K562 (cell line): ENCODE data around the gene MSL2. TPM values are rescaled to one million over a fixed set of nuclear protein-coding genes. Genes with fewer than 3 reads are reported as not detected.
"Not testable (repeated sequence)": the region's sequence is repeated elsewhere in the genome, so short reads cannot be mapped to it uniquely, and the experiment has no call there.

Source experiments
- ATAC-seq: fragments of 200-7000 bp; cut with Tn5 transposase; 3 replicates; pipeline ENCODE4 v1.9.1; 2020; ENCODE audit warnings: moderate library complexity
- BruUV-seq: library from RNA; stranded (reverse); fragments of 400-500 nt; replicated peaks from 2 replicates; lab custom pipeline; 2021; lab: Mats Ljungman, UMichigan
- CTCF ChIA-PET: fragments of 300-600 bp; formaldehyde crosslinking; extraction: SDS; loops from one replicate; lab custom pipeline; 2021; ENCODE audit warnings: low intra/inter-chr PET ratio; lab: Yijun Ruan, JAX
- POLR2A ChIA-PET: fragments of 300-600, 350-650 bp; sonication (Branson Sonifier 250); formaldehyde crosslinking; extraction: SDS; loops from one replicate; lab custom pipeline; 2021; ENCODE audit warnings: antibody characterized with exemption, inconsistent platforms; lab: Yijun Ruan, JAX
- DNase-seq, 4 experiments: peaks; one replicate each; pipeline versions ENCODE4 v3.0.0 to v3.0.0-alpha.2; 2011 to 2018; ENCODE audit warnings: low spot score in 3 of 4, mixed read lengths in 3 of 4; ENCODE audit errors: extremely low read depth in 1 of 4
- FAIRE-seq: peaks from 2 replicates; lab custom pipeline; 2011; peaks lifted over from hg19 to GRCh38; lab: Jason Lieb, UNC
- H2AFZ ChIP-seq: 2 replicates; pipeline ENCODE4 v1.6.0; 2011; ENCODE audit warnings: low read depth, low read length, control low read depth, inconsistent platforms
- H3K27ac ChIP-seq: fragments of 200-600 bp; 3 replicates; pipeline ENCODE4 v1.8.0; 2011; ENCODE audit warnings: low read depth, mild to moderate bottlenecking, control low read depth, inconsistent platforms, low read length, moderate library complexity, mixed read lengths; ENCODE audit errors: extremely low read depth
- H3K27me3 ChIP-seq, 2 experiments: fragments of 300-600 bp in 1 of 2; 2 replicates in 1 of 2; 3 replicates in 1 of 2; pipeline versions ENCODE4 v1.6.0 to v1.8.0; 2011; ENCODE audit warnings: inconsistent platforms in 2 of 2, low read length in 2 of 2, mild to moderate bottlenecking in 1 of 2, mixed read lengths in 1 of 2, moderate library complexity in 1 of 2; ENCODE audit not compliant: control insufficient read depth in 2 of 2, insufficient read depth in 2 of 2
- H3K36me3 ChIP-seq: fragments of 300-600 bp; 3 replicates; pipeline ENCODE4 v1.8.0; 2011; ENCODE audit warnings: mild to moderate bottlenecking, low read length, inconsistent platforms; ENCODE audit not compliant: control insufficient read depth, insufficient read depth
- H3K4me1 ChIP-seq, 2 experiments: fragments of 200-600 bp in 1 of 2; replicated peaks in 1 of 2; 2 replicates in 1 of 2; 3 replicates in 1 of 2; pipeline versions ENCODE4 v1.5.1 to v1.8.0; 2011; ENCODE audit warnings: inconsistent platforms in 2 of 2, low read length in 2 of 2, mild to moderate bottlenecking in 1 of 2, mixed read lengths in 1 of 2, moderate library complexity in 1 of 2; ENCODE audit not compliant: control insufficient read depth in 2 of 2, insufficient read depth in 2 of 2
- H3K4me2 ChIP-seq: 2 replicates; pipeline ENCODE4 v1.6.1; 2011; ENCODE audit warnings: low read length, control low read depth, inconsistent platforms, mixed read lengths; ENCODE audit not compliant: insufficient read depth
- H3K4me3 ChIP-seq: fragments of 200-600 bp; sonication (generic), shearing (Covaris generic); 2 replicates; pipeline ENCODE4 v1.5.1; 2016; ENCODE audit warnings: control low read depth, inconsistent platforms
- H3K79me2 ChIP-seq: fragments of 200-600 bp; 3 replicates; pipeline ENCODE4 v1.8.0; 2011; ENCODE audit warnings: low read length, inconsistent platforms; ENCODE audit not compliant: control insufficient read depth, insufficient read depth
- H3K9ac ChIP-seq, 2 experiments: 2 replicates each; pipeline versions ENCODE4 v1.6.0 to v1.6.1; 2011; ENCODE audit warnings: low read depth in 2 of 2, low read length in 2 of 2, control low read depth in 1 of 2, inconsistent platforms in 1 of 2, mild to moderate bottlenecking in 1 of 2, mixed read lengths in 1 of 2; ENCODE audit not compliant: insufficient read depth in 1 of 2
- H3K9me1 ChIP-seq: one replicate; pipeline ENCODE4 v1.6.0; 2011; ENCODE audit warnings: inconsistent platforms, mild to moderate bottlenecking, low read length, moderate library complexity; ENCODE audit not compliant: control insufficient read depth, insufficient read depth
- H3K9me3 ChIP-seq: replicated peaks from 2 replicates; pipeline ENCODE4 v1.5.1; 2011; ENCODE audit warnings: low read depth, low read length, inconsistent platforms; ENCODE audit not compliant: control insufficient read depth, insufficient read depth
- H4K20me1 ChIP-seq: replicated peaks from 2 replicates; pipeline ENCODE4 v1.6.1; 2011; ENCODE audit warnings: low read length, inconsistent platforms, mixed read lengths; ENCODE audit not compliant: control insufficient read depth, insufficient read depth
- ARNT ChIP-seq, 2 experiments: fragments of 450-650 bp; IDR thresholded peaks; 2 replicates each; pipeline ENCODE4 v1.6.1; 2016; ENCODE audit warnings: mild to moderate bottlenecking in 1 of 2
- GABPB2 ChIP-seq: fragments of 250-450 bp; sonication (Bioruptor Pico); conservative IDR thresholded peaks from 2 replicates; pipeline ENCODE4 v1.5.1; 2021; ENCODE audit warnings: mild to moderate bottlenecking
- GTF2F1 ChIP-seq: IDR thresholded peaks from 2 replicates; pipeline ENCODE4 v1.6.1; 2011; ENCODE audit warnings: low read depth, low read length, improper control_type of control experiment
- HCFC1 ChIP-seq: IDR thresholded peaks from 2 replicates; pipeline ENCODE4 v1.6.1; 2012; ENCODE audit warnings: low read depth, low read length, improper control_type of control experiment
- HDAC6 ChIP-seq: IDR thresholded peaks from 2 replicates; pipeline ENCODE4 v1.6.1; 2012; ENCODE audit warnings: low read depth, mild to moderate bottlenecking, control low read depth, inconsistent platforms, low read length, moderate library complexity
- KAT2B ChIP-seq: IDR thresholded peaks from one replicate; pipeline ENCODE4 v1.6.1; 2012; ENCODE audit warnings: low read depth, mild to moderate bottlenecking, control low read depth, inconsistent platforms, low read length, moderate library complexity
- PHF20 ChIP-seq: fragments of 450-650 bp; IDR thresholded peaks from 2 replicates; pipeline ENCODE4 v1.6.1; 2018; ENCODE audit not compliant: partially characterized antibody
- PRMT5 ChIP-seq: sonication (generic); formaldehyde crosslinking; IDR thresholded peaks from 2 replicates; pipeline ENCODE4 v1.5.0; 2020; ENCODE audit warnings: missing genetic modification reagents
- STAT5B ChIP-seq: fragments of 250-450 bp; sonication (Bioruptor Pico); IDR thresholded peaks from 2 replicates; pipeline ENCODE4 v1.8.0; 2021; ENCODE audit warnings: mild to moderate bottlenecking, inconsistent platforms
- TCFL5 ChIP-seq: fragments of 250-450 bp; sonication (Bioruptor Pico); conservative IDR thresholded peaks from 2 replicates; pipeline ENCODE4 v1.6.1; 2021; ENCODE audit warnings: mild to moderate bottlenecking, moderate library complexity, matching md5 sums
- THAP7 ChIP-seq: fragments of 250-450 bp; sonication (Bioruptor Pico); IDR thresholded peaks from 2 replicates; pipeline ENCODE4 v1.5.0; 2021
- USF2 ChIP-seq: sonication (generic); formaldehyde crosslinking; IDR thresholded peaks from 2 replicates; pipeline ENCODE4 v1.5.0; 2020; ENCODE audit warnings: missing genetic modification reagents
- ZNF146 ChIP-seq: IDR thresholded peaks from one replicate; pipeline ENCODE4 v1.6.1; 2018; ENCODE audit warnings: missing compliant biosample characterization; ENCODE audit not compliant: unreplicated experiment
- ZNF395 ChIP-seq: fragments of 200-800 bp; sonication (Bioruptor generic); IDR thresholded peaks from 2 replicates; pipeline ENCODE4 v1.6.1; 2017; ENCODE audit warnings: missing genetic modification characterization, missing compliant biosample characterization
- ZNF584 ChIP-seq: fragments of 200-800 bp; sonication (Bioruptor generic); IDR thresholded peaks from 2 replicates; pipeline ENCODE4 v1.6.1; 2016; ENCODE audit warnings: low read depth, mild to moderate bottlenecking, missing genetic modification characterization, missing compliant biosample characterization
- WGBS: fragments of 100-300 bp; shearing (Covaris generic); methylation state at CpG from one replicate; pipeline ENCODE4 v1.1.6; 2016; ENCODE audit warnings: low coverage, mixed read lengths; ENCODE audit not compliant: insufficient coverage; ENCODE audit errors: missing lambda C conversion rate; 5-methylcytosine and 5-hydroxymethylcytosine counted together
- in situ Hi-C: fragments of 300-500 bp; cut with MboI; formaldehyde crosslinking; loops from 4 replicates; pipeline ENCODE4 v1.15.0; 2018; ENCODE audit warnings: inconsistent platforms, mixed read lengths
- intact Hi-C: fragments of 100-400 bp; cut with micrococcal nuclease; formaldehyde crosslinking; loops from 2 replicates; pipeline ENCODE4 v1.14.2; 2022
- polyA plus RNA-seq, 8 experiments: library from polyadenylated mRNA; depleted of rRNA in 4 of 8; stranded (reverse) in 5 of 8; unstranded in 3 of 8; fragments of >200 nt; fragmentation: Nextera tagmentation in 2 of 8; fragmentation: Illumina TruSeq in 1 of 8; extraction: Ambion mirVana in 2 of 8; extraction: Trizol in 1 of 8; gene quantifications; 2 replicates each; pipeline versions ENCODE4 v1.2.1 to v1.2.3, GENCODE V29; 2011 to 2014; ENCODE audit warnings: inconsistent platforms in 1 of 8, missing spikeins in 1 of 8
- total RNA-seq, 7 experiments: library from RNA; depleted of rRNA in 6 of 7; stranded (reverse); fragments of >200 nt in 6 of 7; fragmentation: Illumina TruSeq in 2 of 7; extraction: Trizol in 2 of 7; gene quantifications; 2 replicates each; pipeline versions ENCODE4 v1.2.1 to v1.2.3, GENCODE V29; 2011 to 2021; ENCODE audit warnings: low replicate concordance in 1 of 7

The MSL2 gene
- total and polyA plus RNA-seq, 9 of the 15 experiments (the other 6 are each of a cell fraction or from before 2014, with no cell fraction given) = 1.9 to 19.9 (median 9.1) TPM

- FAIRE-seq, H2AFZ ChIP-seq, H3K9me1 ChIP-seq, H3K4me3 ChIP-seq, H3K27ac ChIP-seq, BruUV-seq, H3K9me3 ChIP-seq, in situ Hi-C loops, H3K4me2 ChIP-seq, DNase-seq, H3K27me3 ChIP-seq, H3K36me3 ChIP-seq, H3K9ac ChIP-seq, CTCF ChIA-PET, ATAC-seq, intact Hi-C loops: not testable (repeated sequence)
- 83% methylated on average over 3 of the region's 4 CpGs for WGBS
- H3K79me2 ChIP-seq = peaks cover 99% of the 10 kb centered on the region
- H3K4me1 ChIP-seq = peaks cover 0 to 12% of the 10 kb centered on the region in 2 experiments; a peak in 3 of 5 replicates
- peak; percentile 47 for TF ChIP-seq ZNF146
- peaks cover 16% of the 10 kb centered on the region; the same call in 1 of the 2 replicates for H4K20me1 ChIP-seq
- POLR2A ChIA-PET = interaction anchor here (0.7 to 1.0 kb wide), 2 partner anchors 12 to 18 kb away, joined by 3 read pairs; no protein-coding TSS in a partner anchor
These were observed 27.9 kb downstream of the MSL2 start for GRCh38 chr3:136168236-136168635.

GRCh38 chr3:136166507-136166906 is 29.6 kb downstream of the MSL2 start:
- ChIA-PET CTCF (no interaction called here), POLR2A (no interaction called here)
- Histone ChIP-seq H3K9ac (0 out of 4 replicates have a peak overlapping the region, but pooled peaks of 1 of the 2 experiments have one; percentile 6), H3K9me3 (no peaks in the 10 kb centered on the region), H3K79me2 (peaks cover 99% of the 10 kb centered on the region), H3K4me2 (peak overlapping the region; percentile 49), H4K20me1 (peaks cover 10% of the 10 kb centered on the region; the same call in 1 of the 2 replicates), H3K27ac (no peak overlapping the region), H3K27me3 (no peaks in the 10 kb centered on the region), H3K9me1 (no peaks in the 10 kb centered on the region), H3K36me3 (no peaks in the 10 kb centered on the region), H3K4me3 (no peak overlapping the region), H2AFZ (no peak overlapping the region), H3K4me1 (peaks cover 0 to 8% of the 10 kb centered on the region in 2 experiments; a peak in 3 of 5 replicates)
- in situ Hi-C loops = no loop called here
- intact Hi-C loops = no loop called here
- ATAC-seq = no peak; the same call in 2 of the 3 replicates
- no peak for DNase-seq
- FAIRE-seq = no peak
- WGBS = 29% methylated on average over 3 of the region's 3 CpGs
- BruUV-seq = no TSS peak
- no peak for TF ChIP-seq PRMT5 (CRISPR knock-in tag)
- no peak for TF ChIP-seq HDAC6
- no peak for TF ChIP-seq THAP7 (CRISPR knock-in tag)
- TF ChIP-seq ZNF395 = no peak
- no peak for TF ChIP-seq TCFL5 (CRISPR knock-in tag)
- TF ChIP-seq GABPB2 (CRISPR knock-in tag) = no peak
- no peak for TF ChIP-seq USF2 (CRISPR knock-in tag)
- TF ChIP-seq GTF2F1 = no peak
- TF ChIP-seq KAT2B = no peak
- no peak for TF ChIP-seq HCFC1
- TF ChIP-seq PHF20 = no peak
- no peak for TF ChIP-seq ARNT (IDR thresholded peaks at IDR 0.05)
- TF ChIP-seq STAT5B (CRISPR knock-in tag) = no peak
- no peak for TF ChIP-seq ZNF584 (CRISPR knock-in tag)
